ENCODE measurements around the gene HES4. TPM values are rescaled to one million over a fixed set of nuclear protein-coding genes. Genes with fewer than 3 reads are reported as not detected.
"Not testable (repeated sequence)": the region's sequence is repeated elsewhere in the genome, so short reads cannot be mapped to it uniquely, and the experiment has no call there.

Gene HES4
- total and polyA plus RNA-seq, 7 donors = 1.2 to 65.1 (median 25.0) TPM

- Histone ChIP-seq H3K4me1 (peaks cover 0 to 23% (median 19%) of the 10 kb centered on the region in 4 donors), H3K36me3 (no peaks in the 10 kb centered on the region), H3K27me3 (no peaks in the 10 kb centered on the region), H3K4me3 (no peak overlapping the region), H3K27ac (no peak overlapping the region), H3K9me3 (no peaks in the 10 kb centered on the region)
- TF ChIP-seq POLR2A (IDR thresholded peaks at IDR 0.05) (no peak), EP300 (IDR thresholded peaks at IDR 0.05) (no peak), CTCF (IDR thresholded peaks at IDR 0.05) (no peak), POLR2AphosphoS5 (IDR thresholded peaks at IDR 0.05) (no peak)
- DNase-seq = no peak
- 81 to 82% methylated on average over 14 of the region's 14 CpGs for WGBS, 2 donors
- intact Hi-C loops (cut with DNase I) = no loop called here
Observed at GRCh38 chr1:1011396-1011949, 11.6 kb upstream of the HES4 start.

- H3K9me3 ChIP-seq; H3K27me3 ChIP-seq; H3K27ac ChIP-seq; H3K36me3 ChIP-seq; intact Hi-C loops (cut with DNase I); DNase-seq; H3K4me3 ChIP-seq: not testable (repeated sequence)
- peaks cover 0 to 33% (median 27%) of the 10 kb centered on the region in 4 donors for H3K4me1 ChIP-seq
- 75 to 89% methylated on average over 8 of the region's 8 CpGs for WGBS, 2 donors
Observed at GRCh38 chr1:1010131-1010530, 10.2 kb upstream of the HES4 start.

- Histone ChIP-seq H3K27me3 (no peaks in the 10 kb centered on the region), H3K27ac (no peak overlapping the region), H3K4me1 (peaks cover 0 to 24% (median 17%) of the 10 kb centered on the region in 4 donors), H3K9me3 (no peaks in the 10 kb centered on the region), H3K36me3 (no peaks in the 10 kb centered on the region), H3K4me3 (no peak overlapping the region)
- DNase-seq = peak; percentile 68
- TF ChIP-seq EP300 (IDR thresholded peaks at IDR 0.05) (no peak), POLR2A (IDR thresholded peaks at IDR 0.05) (no peak), POLR2AphosphoS5 (IDR thresholded peaks at IDR 0.05) (no peak), CTCF (IDR thresholded peaks at IDR 0.05) (no peak)
- intact Hi-C loops (cut with DNase I) = no loop called here
- 44 to 79% methylated on average over 37 of the region's 37 CpGs for whole genome bisulfite sequencing, 2 donors
Observed at GRCh38 chr1:1006305-1007159, 6.6 kb upstream of the HES4 start.

GRCh38 chr1:1005774-1006304, 5.9 kb upstream of the HES4 start:
- Histone ChIP-seq H3K4me1 (peaks cover 0 to 31% (median 24%) of the 10 kb centered on the region in 4 donors), H3K27ac (peak overlapping the region in 2 of 4 donors; percentile 40 to 47), H3K4me3 (no peak overlapping the region), H3K9me3 (no peaks in the 10 kb centered on the region), H3K27me3 (no peaks in the 10 kb centered on the region), H3K36me3 (no peaks in the 10 kb centered on the region)
- no peak for DNase-seq
- TF ChIP-seq POLR2A (IDR thresholded peaks at IDR 0.05) (no peak), CTCF (IDR thresholded peaks at IDR 0.05) (no peak), POLR2AphosphoS5 (IDR thresholded peaks at IDR 0.05) (no peak), EP300 (IDR thresholded peaks at IDR 0.05) (no peak)
- WGBS, 2 donors = 65 to 73% methylated on average over 23 of the region's 23 CpGs
- intact Hi-C loops (cut with DNase I) = no loop called here
